Gastrocnemius medialis (tissue), 4 donors: Measurements from ENCODE around the gene ERC2.

ENCODE experiments used
- POLR2A ChIP-seq, 2 donors: fragments of 450-650 bp; IDR thresholded peaks; one replicate each; pipeline ENCODE4 v1.6.1; 2017; ENCODE audit warnings: antibody characterized with exemption in 2 of 2, mild to moderate bottlenecking in 2 of 2, moderate library complexity in 2 of 2
- TF ChIP-seq, protein P1 (sequence below), 5 experiments: fragments of 450-650 bp in 3 of 5; fragments of 200-600 bp in 2 of 5; sonication (generic) in 2 of 5; IDR thresholded peaks in 4 of 5; conservative IDR thresholded peaks in 1 of 5; 1 replicate in 4 of 5; 2 replicates in 1 of 5; pipeline ENCODE4 v1.5.1; 2016 to 2019; ENCODE audit warnings: antibody characterized with exemption in 5 of 5, mild to moderate bottlenecking in 3 of 5, moderate library complexity in 3 of 5

DNA sequence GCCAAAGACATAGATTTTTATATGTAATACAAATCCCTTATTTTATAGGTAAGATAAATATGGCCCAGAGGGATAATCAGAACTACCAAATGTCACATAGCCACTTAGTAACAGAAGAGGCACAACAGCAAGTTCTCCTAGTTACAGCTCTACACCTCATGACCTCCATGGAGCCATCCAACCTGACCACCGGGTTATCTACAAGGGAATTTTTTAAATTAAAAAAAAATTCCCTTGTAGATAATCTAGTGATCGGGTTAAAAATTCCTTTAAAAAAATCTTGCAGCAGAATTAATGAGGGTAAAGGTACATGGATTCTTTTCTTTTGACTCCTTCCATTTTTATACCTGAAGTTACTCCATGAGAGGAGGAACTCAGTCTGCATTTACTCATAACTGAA, 615.9 kb downstream of the ERC2 start:
- TF ChIP-seq, protein P1, sequence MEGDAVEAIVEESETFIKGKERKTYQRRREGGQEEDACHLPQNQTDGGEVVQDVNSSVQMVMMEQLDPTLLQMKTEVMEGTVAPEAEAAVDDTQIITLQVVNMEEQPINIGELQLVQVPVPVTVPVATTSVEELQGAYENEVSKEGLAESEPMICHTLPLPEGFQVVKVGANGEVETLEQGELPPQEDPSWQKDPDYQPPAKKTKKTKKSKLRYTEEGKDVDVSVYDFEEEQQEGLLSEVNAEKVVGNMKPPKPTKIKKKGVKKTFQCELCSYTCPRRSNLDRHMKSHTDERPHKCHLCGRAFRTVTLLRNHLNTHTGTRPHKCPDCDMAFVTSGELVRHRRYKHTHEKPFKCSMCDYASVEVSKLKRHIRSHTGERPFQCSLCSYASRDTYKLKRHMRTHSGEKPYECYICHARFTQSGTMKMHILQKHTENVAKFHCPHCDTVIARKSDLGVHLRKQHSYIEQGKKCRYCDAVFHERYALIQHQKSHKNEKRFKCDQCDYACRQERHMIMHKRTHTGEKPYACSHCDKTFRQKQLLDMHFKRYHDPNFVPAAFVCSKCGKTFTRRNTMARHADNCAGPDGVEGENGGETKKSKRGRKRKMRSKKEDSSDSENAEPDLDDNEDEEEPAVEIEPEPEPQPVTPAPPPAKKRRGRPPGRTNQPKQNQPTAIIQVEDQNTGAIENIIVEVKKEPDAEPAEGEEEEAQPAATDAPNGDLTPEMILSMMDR (IDR thresholded peaks at IDR 0.05 in 4 of 5, conservative IDR thresholded peaks at IDR 0.05 in 1 of 5) = no peak
- no peak for TF ChIP-seq POLR2A (IDR thresholded peaks at IDR 0.05)
